ENCODE results near the gene MICA.
"Not testable (repeated sequence)": the region's sequence is repeated elsewhere in the genome, so short reads cannot be mapped to it uniquely, and the experiment has no call there.

Gene MICA

GRCh38 chr6:31414771-31415265, 11.4 kb downstream of the MICA start:
- no peak for DNase-seq

GRCh38 chr6:31416394-31417014, 13.1 kb downstream of the MICA start:
- no peak for DNase-seq

DNA sequence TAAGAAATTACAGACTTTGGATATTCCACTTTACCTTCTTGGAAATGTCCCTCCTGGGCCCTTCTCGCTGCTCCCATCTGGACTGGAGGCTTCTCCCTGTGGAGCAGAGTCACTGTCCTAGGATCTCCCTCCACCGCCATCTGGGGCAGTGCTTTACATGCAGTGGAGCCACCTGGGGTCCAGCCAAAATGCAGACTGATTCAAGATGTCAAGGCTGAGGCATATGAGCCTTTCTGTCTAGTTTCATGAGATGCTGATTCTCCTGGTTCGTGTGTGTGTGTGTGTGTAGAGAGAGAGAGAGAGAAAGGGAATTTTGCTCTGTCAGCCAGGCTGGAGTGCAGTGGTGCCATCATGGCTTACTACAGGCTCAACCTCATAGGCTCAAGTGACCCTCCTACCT, 14.9 kb downstream of the MICA start:
- DNase-seq, result no peak

GRCh38 chr6:31419842-31420241, 16.4 kb downstream of the MICA start:
- DNase-seq, result no peak

- DNase-seq, result no peak
These were observed 17.2 kb downstream of the MICA start for GRCh38 chr6:31420546-31420945.

- no peak for DNase-seq
These were observed 19.2 kb downstream of the MICA start for GRCh38 chr6:31422587-31422986.

GRCh38 chr6:31423550-31423949, 20.2 kb downstream of the MICA start:
- no peak for DNase-seq

DNA sequence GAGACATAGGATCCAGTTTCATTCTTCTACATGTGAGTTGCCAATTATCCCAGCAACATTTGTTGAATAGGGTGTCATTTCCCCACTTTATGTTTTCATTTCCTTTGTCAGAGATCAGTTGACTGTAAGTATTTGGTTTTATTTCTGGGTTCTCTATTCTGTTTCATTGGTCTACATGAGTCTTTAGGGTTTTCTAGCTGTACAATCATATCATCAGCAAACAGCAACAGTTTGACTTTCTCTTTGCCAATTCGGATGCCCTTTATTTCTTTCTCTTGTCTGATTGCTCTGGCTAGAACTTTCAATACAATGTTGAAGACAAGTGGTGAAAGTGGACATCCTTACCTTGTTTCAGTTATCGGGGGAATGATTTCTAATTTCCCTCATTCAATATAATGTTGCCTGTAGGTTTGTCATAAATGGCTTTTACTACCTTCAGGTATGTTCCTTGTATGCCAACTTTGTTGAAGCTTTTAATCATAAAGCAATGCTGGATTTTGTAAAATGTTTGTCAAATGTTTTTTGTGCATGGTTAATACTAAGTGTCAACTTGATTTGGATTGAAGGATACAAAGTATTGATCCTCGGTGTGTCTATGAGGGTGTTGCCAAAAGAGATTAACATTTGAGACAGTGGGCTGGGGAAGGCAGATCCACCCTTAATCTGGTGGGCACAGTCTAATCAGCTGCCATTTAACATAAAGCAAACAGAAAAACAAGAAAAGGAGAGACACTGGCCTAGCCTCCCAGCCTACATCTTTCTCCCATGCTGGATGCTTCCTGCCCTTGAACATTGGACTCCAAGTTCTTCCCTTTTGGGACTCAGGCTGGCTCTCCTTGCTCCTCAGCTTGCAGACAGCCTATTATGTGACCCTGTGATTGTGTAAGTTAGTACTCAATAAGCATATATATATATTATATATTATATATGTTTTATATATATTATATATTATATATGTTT, 23.3 kb downstream of the MICA start:
- no peak for DNase-seq

DNA sequence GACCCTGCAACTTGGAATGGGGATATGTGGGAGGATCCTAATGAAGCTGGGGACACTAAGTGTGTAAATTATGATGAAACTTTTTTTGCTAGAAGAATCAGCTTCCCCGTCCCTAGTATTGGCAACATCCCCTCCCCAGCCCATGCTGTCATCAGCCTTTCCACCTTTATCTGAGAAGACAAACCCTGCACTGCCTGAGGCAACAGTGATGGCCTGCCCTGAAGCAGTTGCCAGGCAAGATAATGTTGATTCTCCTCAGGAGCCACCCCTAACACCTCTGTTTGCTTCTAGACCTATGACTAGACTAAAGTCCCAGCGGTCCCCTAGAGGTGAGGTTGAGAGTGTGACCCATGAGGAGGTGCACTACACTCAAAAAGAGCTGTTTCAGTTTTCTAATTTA, 27.1 kb downstream of the MICA start:
- no peak for DNase-seq

GRCh38 chr6:31435051-31435450, 31.7 kb downstream of the MICA start:
- DNase-seq, result not testable (repeated sequence)

DNA sequence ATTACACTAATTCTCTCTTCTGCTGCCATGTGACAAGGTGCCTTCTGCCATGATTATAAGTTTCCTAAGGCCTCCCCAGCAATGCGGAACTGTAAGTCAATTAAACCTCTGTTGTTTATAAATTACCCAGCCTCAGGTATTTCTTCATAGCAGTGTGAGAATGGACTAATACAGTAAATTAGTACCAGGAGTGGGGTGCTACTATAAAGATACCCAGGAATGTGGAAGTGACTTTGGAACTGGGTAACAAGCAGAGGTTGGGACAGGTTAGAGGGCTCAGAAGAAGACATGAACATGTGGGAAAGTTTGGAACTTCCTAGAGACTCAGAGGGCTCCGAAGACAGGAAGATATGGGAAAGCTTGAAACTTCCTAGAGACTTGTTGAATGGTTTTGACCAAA, 34.8 kb downstream of the MICA start:
- no peak for DNase-seq

DNA sequence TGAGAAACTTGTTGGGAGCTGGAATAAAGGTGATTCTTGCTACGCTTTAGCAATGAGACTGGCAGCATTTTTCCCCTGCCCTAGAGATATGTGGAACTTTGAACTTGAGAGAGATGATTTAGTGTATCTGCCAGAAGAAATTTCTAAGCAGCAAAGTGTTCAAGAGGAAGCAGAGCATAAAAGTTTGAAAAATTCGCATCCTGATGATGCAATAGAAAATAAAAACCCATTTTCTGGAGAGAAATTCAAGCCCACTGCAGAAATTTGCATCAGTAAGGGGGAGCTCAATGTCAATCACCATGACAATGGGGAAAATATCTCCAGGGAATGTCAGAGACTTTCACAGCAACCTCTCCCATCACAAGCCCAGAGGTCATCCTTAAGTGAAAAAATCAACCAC, 35.3 kb downstream of the MICA start:
- DNase-seq, result no peak

- DNase-seq, result peak; percentile 14
These were observed 38.2 kb downstream of the MICA start for GRCh38 chr6:31441365-31442267.

DNA sequence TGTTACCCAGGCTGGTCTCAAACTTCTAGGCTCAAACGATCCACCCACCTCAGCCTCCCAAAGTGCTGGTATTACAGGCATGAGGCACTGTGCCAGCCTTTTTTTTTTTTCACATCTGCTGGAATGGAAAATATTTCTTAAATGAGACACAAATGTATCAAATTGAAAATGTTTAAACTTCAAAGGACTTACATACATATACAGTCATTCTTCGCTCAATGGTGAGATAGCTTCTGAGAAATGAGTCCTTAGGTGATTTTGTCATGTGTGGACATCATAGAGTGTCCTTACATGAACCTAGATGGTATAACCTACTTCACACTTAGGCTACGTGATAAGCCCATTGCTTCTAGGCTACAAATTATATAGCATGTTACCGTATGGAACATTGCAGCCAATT, 43.1 kb downstream of the MICA start:
- DNase-seq, result no peak

DNA sequence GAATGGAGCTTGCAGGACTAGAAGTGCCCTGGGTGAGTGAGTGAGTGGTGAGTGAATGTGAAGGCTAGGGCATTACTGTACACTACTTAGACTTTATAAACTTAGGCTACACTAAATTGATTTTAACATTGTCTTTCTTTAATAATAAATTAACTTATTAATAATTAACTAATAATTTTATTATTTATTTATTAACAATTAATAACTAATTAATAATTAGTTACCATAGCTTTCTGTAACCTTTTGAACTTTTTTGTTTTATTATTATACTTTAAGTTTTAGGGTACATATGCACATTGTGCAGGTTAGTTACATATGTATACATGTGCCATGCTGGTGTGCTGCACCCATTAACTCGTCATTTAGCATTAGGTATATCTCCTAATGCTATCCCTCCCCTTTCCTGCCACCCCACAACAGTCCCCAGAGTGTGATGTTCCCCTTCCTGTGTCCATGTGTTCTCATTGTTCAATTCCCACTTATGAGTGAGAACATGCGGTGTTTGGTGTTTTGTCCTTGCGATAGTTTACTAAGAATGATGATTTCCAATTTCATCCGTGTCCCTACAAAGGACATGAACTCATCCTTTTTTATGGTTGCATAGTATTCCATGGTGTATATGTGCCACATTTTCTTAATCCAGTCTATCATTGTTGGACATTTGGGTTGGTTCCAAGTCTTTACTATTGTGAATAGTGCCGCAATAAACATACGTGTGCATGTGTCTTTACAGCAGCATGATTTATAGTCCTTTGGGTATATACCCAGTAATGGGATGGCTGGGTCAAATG, 43.8 kb downstream of the MICA start:
- not testable (repeated sequence) for DNase-seq

GRCh38 chr6:31450751-31451150, 47.4 kb downstream of the MICA start:
- no peak for DNase-seq

- no peak for DNase-seq
These were observed 49.5 kb downstream of the MICA start for GRCh38 chr6:31452859-31453258.

DNA sequence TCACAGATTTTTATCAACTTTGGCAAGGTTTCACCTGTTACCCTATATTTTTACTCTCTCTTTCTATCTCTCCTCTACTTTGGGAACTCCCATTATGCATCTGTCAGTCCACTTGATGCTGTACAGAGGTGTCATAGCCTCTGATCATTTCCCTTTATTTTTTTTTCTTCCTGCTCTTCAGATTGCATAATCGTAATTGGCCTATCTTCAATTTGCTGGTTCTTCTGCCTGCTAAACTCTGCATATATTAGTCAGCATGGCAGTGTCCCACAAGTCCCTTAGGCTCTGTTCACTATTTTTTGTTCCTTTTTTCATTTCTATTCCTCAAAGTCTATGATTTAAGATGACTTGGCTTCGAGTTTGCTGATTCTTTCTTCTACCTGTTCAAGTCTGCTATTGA, 49.9 kb downstream of the MICA start:
- no peak for DNase-seq

DNA sequence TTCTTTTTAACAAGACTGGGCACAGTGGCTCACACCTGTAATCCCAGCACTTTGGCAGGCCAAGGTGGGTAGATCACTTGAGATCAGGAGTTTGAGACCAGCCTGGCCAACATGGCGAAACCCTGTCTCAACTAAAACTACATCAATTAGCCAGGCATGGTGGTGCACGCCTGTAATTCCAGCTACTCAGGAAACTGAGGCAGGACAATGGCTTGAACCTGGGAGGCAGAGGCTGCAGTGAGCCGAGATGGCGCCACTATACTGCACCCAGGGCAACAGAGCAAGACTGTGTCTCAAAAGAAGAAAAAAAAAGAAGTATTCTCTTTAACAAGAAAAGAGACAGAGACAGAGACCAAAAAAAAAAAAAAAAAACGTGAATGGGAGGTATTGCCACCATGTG, 56.5 kb downstream of the MICA start:
- not testable (repeated sequence) for DNase-seq

- no peak for DNase-seq
These were observed 57.1 kb downstream of the MICA start for GRCh38 chr6:31460361-31461025.
